ENCODE data around the gene STK35.

GRCh38 chr20:2101057-2101864, at the start of gene STK35:
- TF ChIP-seq CTCF (IDR thresholded peaks at IDR 0.05) (no peak), POLR2AphosphoS5 (IDR thresholded peaks at IDR 0.05) (no peak), EP300 (IDR thresholded peaks at IDR 0.05) (no peak), POLR2A (IDR thresholded peaks at IDR 0.05) (no peak)
